ENCODE measurements around the gene RAD9B.
"Not testable (repeated sequence)": the region's sequence is repeated elsewhere in the genome, so short reads cannot be mapped to it uniquely, and the experiment has no call there.

Gene RAD9B

DNA sequence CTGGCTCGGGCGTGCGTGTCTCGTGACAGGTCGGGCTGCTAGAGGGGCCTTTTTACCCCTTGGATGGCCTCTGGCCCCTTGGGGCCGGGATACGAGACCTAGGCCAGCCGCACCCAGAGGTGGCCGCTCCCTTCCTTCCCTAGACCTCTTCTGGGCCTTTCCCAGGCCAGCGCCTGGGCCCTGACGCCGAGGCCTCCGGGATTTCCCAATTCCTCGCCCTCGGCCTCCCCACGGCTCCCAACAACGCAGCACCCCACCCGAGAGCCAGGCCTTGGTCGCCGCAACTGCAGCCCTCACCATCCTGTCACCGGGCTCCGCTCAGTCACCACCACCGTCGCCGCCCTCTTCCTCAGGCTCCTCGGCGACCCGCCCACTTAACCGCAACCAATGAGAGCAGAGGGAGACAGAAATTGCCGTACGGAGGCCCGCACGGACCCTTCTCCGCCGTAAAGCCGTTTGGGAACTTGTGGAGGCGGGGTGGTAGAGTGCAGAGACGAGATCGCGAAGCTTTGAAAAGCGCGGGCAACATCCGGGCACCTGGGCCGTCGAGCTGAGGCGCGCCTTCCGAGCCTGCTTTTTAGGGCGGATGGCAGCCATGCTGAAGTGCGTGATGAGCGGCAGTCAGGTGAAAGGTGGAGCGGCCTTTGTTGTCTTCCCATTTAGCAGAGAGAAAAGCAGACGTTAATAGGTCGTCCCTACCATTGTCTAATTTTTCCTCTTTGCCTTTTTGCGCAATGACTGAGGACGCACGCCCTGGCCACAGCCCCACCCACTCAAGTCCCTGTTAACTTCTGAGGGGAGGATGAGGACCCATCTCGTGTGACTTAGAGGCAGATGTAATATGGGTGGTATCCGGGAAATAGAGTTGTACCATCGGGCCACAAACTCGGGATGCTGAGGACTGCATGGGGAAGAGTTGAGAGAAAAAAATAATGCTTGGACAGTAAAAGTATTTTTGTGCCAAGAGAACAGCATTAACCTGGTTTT, at the start of gene RAD9B, which contains the start of gene VPS29:
RAD9B (plus strand) TSS at position 580 of the 987 bp plus-strand sequence; CDS start at position 587, 7 bp downstream.
VPS29 (minus strand) TSS at position 360 of the 987 bp plus-strand sequence; CDS start at position 300, 60 bp downstream.
- peak; percentile 98 to 99 for DNase-seq

DNA sequence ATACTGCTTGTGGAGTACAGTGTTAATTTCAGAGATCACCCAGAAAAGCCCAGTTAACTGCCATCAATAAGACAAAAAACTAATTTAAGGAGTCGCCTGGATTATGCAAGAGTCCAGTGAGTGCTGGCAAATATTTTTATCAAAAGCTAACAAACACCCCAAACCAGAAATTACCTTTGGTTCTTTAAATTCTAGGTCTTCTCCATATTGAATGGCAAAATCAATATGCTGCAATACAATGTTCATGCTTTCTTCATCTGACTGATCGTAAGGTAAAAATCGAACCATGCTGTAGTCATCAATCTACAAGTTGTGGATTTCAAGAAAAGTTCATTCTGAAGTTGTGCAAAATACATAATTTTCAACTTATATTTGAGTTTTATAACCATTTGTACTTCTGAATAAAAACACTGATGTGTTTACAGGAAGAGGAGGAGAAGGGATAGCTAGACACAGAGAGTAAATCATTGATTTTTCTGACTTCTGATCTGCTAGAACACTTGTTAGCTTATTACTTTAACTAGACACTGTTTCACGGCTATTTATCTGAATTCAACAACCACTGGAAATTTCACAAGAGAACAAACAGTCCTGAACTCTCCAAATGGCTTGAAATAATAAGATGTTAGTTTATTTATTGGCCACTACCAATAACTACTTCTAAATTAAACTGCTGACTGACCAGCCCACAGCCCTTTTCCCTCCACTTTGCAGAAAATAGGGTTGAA, 48.4 kb upstream of the RAD9B start:
- no peak for DNase-seq

- DNase-seq = no peak
Observed at GRCh38 chr12:110458756-110459155, 43.4 kb upstream of the RAD9B start.

GRCh38 chr12:110461189-110461588, 40.9 kb upstream of the RAD9B start:
- not testable (repeated sequence) for DNase-seq

GRCh38 chr12:110465024-110465423, 37.1 kb upstream of the RAD9B start:
- DNase-seq = no peak

DNA sequence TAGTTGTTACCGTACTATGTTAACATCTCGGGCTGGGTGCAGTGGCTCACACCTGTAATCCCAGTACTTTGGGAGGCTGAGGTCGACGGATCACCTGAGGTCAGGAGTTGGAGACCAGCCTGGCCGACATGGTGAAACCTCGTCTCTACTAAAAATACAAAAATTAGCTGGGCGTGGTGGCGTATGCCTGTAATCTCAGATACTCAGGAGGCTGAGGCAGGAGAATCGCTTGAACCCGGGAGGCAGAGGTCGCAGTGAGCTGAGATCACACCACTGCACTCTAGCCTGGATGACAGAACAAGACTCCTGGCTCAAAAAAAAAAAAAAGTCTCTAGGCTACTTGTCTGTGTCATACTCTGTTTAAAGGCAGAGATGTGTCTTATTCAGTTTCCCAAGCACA, 36.4 kb upstream of the RAD9B start:
- DNase-seq = not testable (repeated sequence)

DNA sequence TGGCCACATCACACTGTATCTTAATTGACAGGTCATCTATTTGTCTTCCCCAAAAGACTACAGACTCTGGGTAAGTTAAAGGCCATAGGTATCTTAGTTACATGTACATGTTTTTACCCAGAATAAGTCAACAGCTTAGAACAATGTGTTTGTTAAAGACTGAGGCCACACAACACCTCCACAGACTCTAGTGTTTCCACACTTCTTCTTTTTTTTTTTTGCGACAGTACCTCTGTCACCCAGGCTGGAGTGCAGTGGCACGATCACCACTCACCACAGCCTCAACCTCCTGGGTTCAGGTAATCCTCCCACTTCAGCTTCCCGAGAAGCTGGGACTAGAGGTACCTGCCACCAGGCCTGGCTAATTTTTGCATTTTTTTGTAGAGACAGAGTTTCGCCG, 35.3 kb upstream of the RAD9B start:
- no peak for DNase-seq

DNA sequence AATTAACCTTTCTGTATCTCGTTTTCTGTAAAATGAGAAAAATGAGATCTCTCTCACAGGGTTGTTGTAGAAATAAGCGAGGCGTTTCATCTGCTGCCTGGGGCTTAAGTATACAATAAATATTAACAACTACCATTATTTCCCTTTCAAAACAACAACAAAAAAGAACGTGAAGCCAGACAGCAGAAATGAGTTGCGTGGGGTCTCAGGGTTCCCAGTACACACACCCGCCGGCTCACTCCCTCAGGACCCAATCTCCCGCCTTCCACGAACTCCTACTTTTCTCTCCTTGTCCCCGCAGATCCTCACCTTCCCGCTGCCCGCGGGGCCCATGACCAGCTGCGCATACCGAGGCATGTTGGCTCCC, 34.3 kb upstream of the RAD9B start:
- no peak for DNase-seq

GRCh38 chr12:110468214-110469048, 33.7 kb upstream of the RAD9B start, which contains the start of the genes FAM216A and GPN3:
TSS of gene FAM216A (plus strand) at chr12:110468845. CDS start at chr12:110468876, 31 bp downstream.
TSS of gene GPN3 (minus strand) at chr12:110468257. CDS start at chr12:110468203, 54 bp downstream.
- peak; percentile 93 to 97 for DNase-seq

DNA sequence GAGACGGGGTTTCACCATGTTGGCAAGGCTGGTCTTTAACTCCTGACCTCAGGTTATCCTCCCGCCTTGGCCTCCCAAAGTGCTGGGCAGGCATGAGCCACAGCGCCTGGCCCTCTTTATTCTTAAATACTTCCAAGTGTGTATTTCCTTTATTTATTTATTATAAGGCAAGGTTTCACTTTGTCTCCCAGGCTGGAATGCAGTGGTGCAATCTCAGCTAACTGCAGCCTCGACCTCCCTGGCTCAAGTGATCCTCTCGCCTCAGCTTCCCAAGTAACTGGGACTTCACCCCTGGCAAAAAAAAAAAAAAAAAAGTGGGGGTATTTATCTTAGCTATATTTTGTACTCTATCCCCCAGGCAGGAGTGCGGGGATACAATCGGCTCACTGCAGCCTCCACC, 26.7 kb upstream of the RAD9B start:
- DNase-seq = no peak

DNA sequence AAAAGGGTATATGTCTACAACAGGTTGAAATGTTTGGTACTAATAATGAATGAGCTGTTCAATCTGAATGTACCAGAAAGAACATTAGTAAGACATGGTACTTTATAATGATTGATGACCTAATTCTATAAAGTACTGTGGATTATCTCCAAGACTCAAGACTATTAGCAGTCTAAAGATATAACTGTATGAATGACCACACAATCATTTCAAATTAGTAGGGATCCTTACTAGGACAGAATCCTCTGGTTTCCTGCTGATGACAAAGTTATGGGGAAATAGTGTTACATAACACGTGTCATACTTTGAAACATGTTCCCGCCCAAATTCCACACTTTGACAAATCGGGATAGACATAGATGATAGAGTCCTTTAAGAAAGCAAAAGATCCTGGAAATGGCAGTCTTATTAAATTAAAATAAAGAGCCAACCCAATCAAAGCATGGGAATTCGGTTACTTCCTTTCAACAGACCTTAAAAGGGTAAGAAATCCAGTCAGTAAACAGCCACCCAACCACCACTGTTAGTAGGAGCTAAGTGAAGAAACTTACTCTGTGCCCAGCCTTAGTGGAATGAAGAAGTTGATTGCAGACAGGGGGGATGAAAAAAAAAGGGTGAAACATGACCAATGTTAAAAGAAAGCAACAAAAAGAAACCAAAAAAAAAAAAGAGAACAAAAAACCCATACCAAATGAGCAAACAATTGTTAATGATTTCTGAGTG, 3.0 kb upstream of the RAD9B start:
- no peak for DNase-seq

- no peak for DNase-seq
Observed at GRCh38 chr12:110501399-110501751, 756 bp upstream of the RAD9B start.

DNA sequence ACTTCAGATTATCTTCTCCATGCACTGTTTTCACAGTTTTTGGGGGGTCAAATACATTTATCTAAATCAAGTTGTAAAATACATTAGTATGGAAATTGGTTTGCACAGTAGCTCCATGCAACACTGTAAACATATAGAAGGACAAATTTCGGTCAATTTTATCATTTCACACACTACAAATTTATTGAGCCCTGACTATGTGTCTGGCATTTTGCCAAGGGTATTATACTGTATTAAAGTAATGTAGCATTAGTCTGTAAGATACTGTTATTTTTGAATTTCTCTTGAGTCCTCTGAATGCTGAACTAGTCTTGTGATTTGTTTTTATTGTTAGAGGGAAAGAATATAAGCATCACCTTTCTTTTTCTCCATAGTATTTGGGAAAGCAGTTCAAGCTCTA, 1.3 kb downstream of the RAD9B start:
- no peak for DNase-seq

DNA sequence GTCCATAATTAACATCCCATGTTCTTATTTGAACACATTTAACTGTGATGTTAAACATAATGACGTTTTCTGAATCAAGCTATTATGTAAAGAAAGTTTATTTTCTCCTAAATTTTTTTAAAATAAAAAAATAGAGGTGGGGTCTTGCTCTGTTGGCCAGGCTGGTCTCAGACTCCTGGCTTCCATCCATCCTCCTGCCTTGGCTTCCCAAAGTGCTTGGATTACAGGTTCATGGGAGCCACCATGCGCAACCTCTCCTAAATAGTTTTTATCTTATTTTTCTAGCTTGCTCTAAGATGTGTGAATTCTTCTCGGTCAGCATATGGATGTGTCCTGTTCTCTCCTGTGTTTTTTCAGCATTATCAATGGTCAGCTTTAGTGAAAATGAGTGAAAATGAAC, 3.2 kb downstream of the RAD9B start:
- DNase-seq = no peak

DNA sequence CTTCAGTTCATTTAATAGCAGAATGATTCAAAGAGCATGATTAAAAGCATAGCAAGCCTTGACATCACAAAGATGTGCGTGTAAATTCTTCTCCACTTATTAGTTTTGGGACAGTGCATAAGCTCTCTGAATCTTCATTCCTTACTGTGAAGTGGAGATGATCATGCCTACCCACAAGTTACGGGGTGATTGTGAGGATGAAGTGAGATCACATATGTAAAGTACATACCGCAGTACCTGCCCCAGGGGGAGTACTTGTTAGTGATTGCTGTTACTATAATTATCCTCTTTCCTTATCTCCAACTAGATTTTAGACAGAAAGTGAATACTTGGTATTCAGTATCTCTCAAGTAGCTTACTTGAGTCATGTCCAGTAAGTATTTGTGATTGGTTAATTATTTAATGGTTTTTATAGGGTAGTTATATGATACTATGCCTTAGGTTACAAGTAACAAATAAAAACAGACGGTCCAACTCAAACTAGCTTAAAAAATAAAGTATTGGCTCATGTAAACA, 6.0 kb downstream of the RAD9B start:
- no peak for DNase-seq

DNA sequence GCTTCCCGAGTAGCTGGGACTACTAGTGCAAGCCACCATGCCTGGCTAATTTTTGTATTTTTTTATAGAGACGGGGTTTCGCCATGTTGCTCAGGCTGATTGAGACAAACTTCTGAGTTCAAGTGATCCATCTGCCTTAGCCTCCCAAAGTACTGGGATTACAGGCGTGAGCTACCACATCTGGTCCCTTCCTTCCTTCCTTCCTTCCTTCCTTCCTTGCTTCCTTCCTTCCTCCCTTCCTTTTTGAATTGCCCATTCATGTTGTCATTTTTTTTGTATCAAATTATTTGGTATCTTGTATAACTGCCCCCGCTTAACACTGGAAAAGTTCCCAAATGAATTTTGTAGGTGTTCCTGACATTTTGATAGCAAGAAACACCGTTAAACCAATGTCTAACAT, 11.7 kb downstream of the RAD9B start:
- no peak for DNase-seq

- no peak for DNase-seq
Observed at GRCh38 chr12:110514363-110514762, 12.2 kb downstream of the RAD9B start.

- no peak for DNase-seq
Observed at GRCh38 chr12:110516995-110517394, 14.9 kb downstream of the RAD9B start.

DNA sequence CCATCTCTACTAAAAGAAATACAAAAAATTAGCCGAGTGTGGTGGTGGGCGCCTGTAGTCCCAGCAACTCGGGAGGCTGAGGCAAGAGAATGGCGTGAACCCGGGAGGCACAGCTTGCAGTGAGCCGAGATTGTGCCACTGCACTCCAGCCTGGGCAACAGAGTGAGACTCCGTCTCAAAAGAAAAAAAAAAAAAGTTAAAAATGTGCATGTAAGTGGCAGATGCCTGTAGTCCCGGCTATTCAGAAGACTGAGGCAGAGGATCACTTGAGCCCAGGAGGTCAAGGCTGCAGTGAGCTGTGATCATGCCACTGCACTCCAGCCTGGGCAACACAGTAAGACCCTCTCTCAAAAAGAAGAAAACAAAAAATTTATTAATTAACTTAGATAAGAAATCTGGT, 15.9 kb downstream of the RAD9B start:
- DNase-seq = not testable (repeated sequence)

GRCh38 chr12:110520876-110521712, 19.0 kb downstream of the RAD9B start:
- peak; percentile 47 to 52 for DNase-seq
